CD4-positive, alpha-beta T cell (primary cell): ENCODE data around the gene IL34. TPM values are rescaled to one million over a fixed set of nuclear protein-coding genes. Genes with fewer than 3 reads are reported as not detected.

Experiments used
- ATAC-seq: fragments of 200-7000 bp; cut with Tn5 transposase; one replicate; pipeline ENCODE4 v1.10.0; 2022; ENCODE audit warnings: mild to moderate bottlenecking; ENCODE audit not compliant: poor library complexity
- CTCF ChIA-PET: fragments of 350-600 bp; sonication (Branson Sonifier 250); formaldehyde crosslinking; loops from one replicate; lab custom pipeline; 2021; ENCODE audit warnings: antibody characterized with exemption, inconsistent platforms; lab: Charles Lee
- POLR2A ChIA-PET: fragments of 350-600 bp; sonication (Branson Sonifier 250); formaldehyde crosslinking; loops from one replicate; lab custom pipeline; 2021; ENCODE audit warnings: antibody characterized with exemption, inconsistent platforms; lab: Charles Lee
- DNase-seq, 14 experiments: peaks; one replicate each; pipeline ENCODE4 v3.0.0-alpha.2; 2013 to 2020; ENCODE audit warnings: mixed read lengths in 2 of 14
- H3K27ac ChIP-seq, 2 donors: one replicate each; pipeline versions ENCODE4 v1.5.1 to v1.7.0; 2013; ENCODE audit warnings: low read length in 2 of 2, low read depth in 1 of 2, mild to moderate bottlenecking in 1 of 2
- H3K27me3 ChIP-seq, 2 experiments: 1 replicate in 1 of 2; 2 replicates in 1 of 2; pipeline versions ENCODE4 v1.6.1 to v1.7.0; 2013; ENCODE audit warnings: low read length in 2 of 2, control low read depth in 1 of 2, mild to moderate bottlenecking in 1 of 2, moderate library complexity in 1 of 2; ENCODE audit not compliant: insufficient read depth in 2 of 2, control insufficient read depth in 1 of 2
- H3K36me3 ChIP-seq: one replicate; pipeline ENCODE4 v1.6.1; 2013; ENCODE audit warnings: low read length, control low read depth; ENCODE audit not compliant: insufficient read depth
- H3K4me1 ChIP-seq: one replicate; pipeline ENCODE4 v1.6.1; 2013; ENCODE audit warnings: low read length, control low read depth; ENCODE audit not compliant: insufficient read depth
- H3K4me3 ChIP-seq: one replicate; pipeline ENCODE4 v1.5.1; 2013; ENCODE audit warnings: mild to moderate bottlenecking, low read length, moderate library complexity
- H3K9me3 ChIP-seq, 2 experiments: 1 replicate in 1 of 2; 2 replicates in 1 of 2; pipeline versions ENCODE4 v1.6.1 to v1.7.0; 2013; ENCODE audit warnings: low read length in 2 of 2, mild to moderate bottlenecking in 2 of 2, control low read depth in 1 of 2, moderate library complexity in 1 of 2; ENCODE audit not compliant: control insufficient read depth in 1 of 2, insufficient read depth in 1 of 2
- H3K27ac Mint-ChIP-seq: one replicate; pipeline ENCODE4 v1.8.0; 2020; ENCODE audit warnings: mixed read lengths
- H3K27me3 Mint-ChIP-seq: one replicate; pipeline ENCODE4 v1.8.0; 2021; ENCODE audit warnings: mixed read lengths
- H3K36me3 Mint-ChIP-seq: one replicate; pipeline ENCODE4 v1.8.0; 2021; ENCODE audit warnings: low read depth, mixed read lengths
- H3K4me1 Mint-ChIP-seq: one replicate; pipeline ENCODE4 v1.8.0; 2021; ENCODE audit warnings: low read depth, mixed read lengths
- H3K4me3 Mint-ChIP-seq: one replicate; pipeline ENCODE4 v1.8.0; 2020; ENCODE audit warnings: mild to moderate bottlenecking, mixed read lengths
- H3K9me3 Mint-ChIP-seq: one replicate; pipeline ENCODE4 v1.8.0; 2020; ENCODE audit warnings: mixed read lengths
- CTCF ChIP-seq: fragments of 200-600 bp; IDR thresholded peaks from one replicate; pipeline ENCODE4 v1.8.0; 2022; ENCODE audit warnings: antibody characterized with exemption, mild to moderate bottlenecking
- intact Hi-C, 2 experiments: fragments of 100-400 bp; cut with DNase I in 1 of 2; cut with micrococcal nuclease in 1 of 2; formaldehyde crosslinking; loops; one replicate each; pipeline versions ENCODE4 v1.15.1 to v1.9.0; 2023 to 2025; cut with DNase I, micrococcal nuclease
- total RNA-seq, 174 experiments: library from RNA in 2 of 174; stranded (reverse) in 2 of 174; gene quantifications; one replicate each; pipeline ENCODE4 v1.2.3 and lab custom pipeline; 2021 to 2026

The IL34 gene
- total RNA-seq, 2 experiments from 2014 or later: 0.84 to 0.88 TPM

DNA sequence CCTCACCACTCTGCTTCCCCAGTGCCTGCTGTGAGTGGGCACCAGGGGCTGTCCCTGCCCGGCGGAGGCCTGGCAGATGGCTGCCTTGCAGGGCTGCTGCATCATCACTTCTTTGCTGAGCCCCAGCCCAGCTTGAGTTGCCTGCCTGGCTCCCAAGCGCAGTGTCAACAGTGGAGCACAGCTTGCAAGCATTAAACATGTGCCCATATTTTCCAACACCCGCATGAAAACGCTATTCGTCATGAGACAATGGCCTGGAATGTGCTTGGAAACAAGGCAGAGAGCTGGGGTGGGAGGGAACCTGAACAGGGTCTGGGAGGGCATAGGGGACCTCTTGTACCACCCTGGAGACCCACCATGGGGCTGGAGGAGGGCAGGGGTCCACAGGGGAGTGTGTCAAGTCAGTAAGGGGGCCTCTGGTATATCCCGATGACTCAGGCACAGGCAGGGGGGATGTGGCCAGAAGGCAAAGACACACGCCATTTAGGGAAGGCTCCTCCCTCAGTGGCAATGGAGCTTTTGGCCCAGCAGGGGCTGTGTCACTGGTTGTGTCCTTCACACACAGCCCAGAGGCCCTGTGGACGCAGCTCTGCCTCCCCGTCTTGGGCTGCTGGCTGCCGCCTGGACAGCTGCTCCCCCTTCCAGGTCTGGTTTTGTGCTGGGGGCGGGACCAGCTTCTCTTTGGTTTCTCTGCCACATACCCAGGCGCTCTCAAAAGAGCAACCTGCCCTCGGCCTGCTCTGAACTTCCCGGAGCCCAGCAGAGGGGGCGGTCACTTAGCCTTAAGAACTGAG, 56.9 kb downstream of the IL34 start:
- no peak for ATAC-seq
- no peak for DNase-seq
- intact Hi-C loops: no loop called here
- ChIA-PET CTCF (no interaction called here), POLR2A (no interaction called here)
- H3K36me3 Mint-ChIP-seq: peaks cover 10% of the 10 kb centered on the region
- H3K27ac Mint-ChIP-seq: no peak overlapping the region
- no peak overlapping the region for H3K4me3 Mint-ChIP-seq
- H3K27me3 Mint-ChIP-seq: no peaks in the 10 kb centered on the region
- no peak overlapping the region for H3K27ac ChIP-seq
- peaks cover 3% of the 10 kb centered on the region for H3K4me1 ChIP-seq
- no peaks in the 10 kb centered on the region for H3K27me3 ChIP-seq
- H3K9me3 ChIP-seq: no peaks in the 10 kb centered on the region
- peaks cover 5% of the 10 kb centered on the region for H3K4me1 Mint-ChIP-seq
- no peaks in the 10 kb centered on the region for H3K9me3 Mint-ChIP-seq
- TF ChIP-seq CTCF: no peak
- no peak overlapping the region for H3K4me3 ChIP-seq
- peaks cover 7% of the 10 kb centered on the region for H3K36me3 ChIP-seq

- intact Hi-C loops: no loop called here
- Histone ChIP-seq H3K27ac (no peak overlapping the region), H3K36me3 (peaks cover under 1% of the 10 kb centered on the region), H3K9me3 (no peaks in the 10 kb centered on the region), H3K4me3 (no peak overlapping the region), H3K4me1 (no peaks in the 10 kb centered on the region), H3K27me3 (no peaks in the 10 kb centered on the region)
- no peak for DNase-seq
- H3K4me3 Mint-ChIP-seq: no peak overlapping the region
- H3K9me3 Mint-ChIP-seq: no peaks in the 10 kb centered on the region
- H3K27me3 Mint-ChIP-seq: no peaks in the 10 kb centered on the region
- ChIA-PET POLR2A (no interaction called here), CTCF (no interaction called here)
- H3K4me1 Mint-ChIP-seq: peaks cover 4% of the 10 kb centered on the region
- H3K36me3 Mint-ChIP-seq: peaks cover 14% of the 10 kb centered on the region
- TF ChIP-seq CTCF: no peak
- no peak overlapping the region for H3K27ac Mint-ChIP-seq
- ATAC-seq: no peak
These were observed 57.5 kb downstream of the IL34 start for GRCh38 chr16:70703835-70704381.

DNA sequence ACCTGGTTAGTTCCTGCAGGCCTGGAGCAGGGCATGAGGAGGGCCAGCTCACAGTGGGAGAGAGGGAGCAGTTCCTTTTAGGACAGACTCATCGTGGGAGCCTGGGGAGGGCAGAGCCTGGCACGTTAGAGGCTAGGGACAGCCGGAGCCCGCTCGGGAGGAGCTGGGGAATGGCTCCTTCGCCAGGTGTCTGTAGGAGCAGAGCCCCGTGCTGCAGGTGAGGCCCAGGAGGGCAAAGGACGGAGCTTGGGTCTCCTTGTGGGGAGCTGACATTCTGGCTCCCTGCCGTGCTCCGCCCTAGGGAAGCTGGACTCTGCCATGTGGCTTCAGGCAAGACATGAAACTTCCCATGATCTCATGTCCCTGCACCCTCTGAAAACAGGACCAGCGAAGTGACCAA, 58.2 kb downstream of the IL34 start:
- TF ChIP-seq CTCF: no peak
- ATAC-seq (no peak), DNase-seq (no peak)
- ChIA-PET POLR2A (no interaction called here), CTCF (no interaction called here)
- H3K27me3 Mint-ChIP-seq: no peaks in the 10 kb centered on the region
- intact Hi-C loops: no loop called here
- H3K27ac Mint-ChIP-seq: no peak overlapping the region
- Histone ChIP-seq H3K36me3 (no peaks in the 10 kb centered on the region), H3K27ac (no peak overlapping the region), H3K4me1 (no peaks in the 10 kb centered on the region), H3K27me3 (no peaks in the 10 kb centered on the region), H3K4me3 (no peak overlapping the region), H3K9me3 (no peaks in the 10 kb centered on the region)
- H3K9me3 Mint-ChIP-seq: no peaks in the 10 kb centered on the region
- no peaks in the 10 kb centered on the region for H3K4me1 Mint-ChIP-seq
- peaks cover 9% of the 10 kb centered on the region for H3K36me3 Mint-ChIP-seq
- H3K4me3 Mint-ChIP-seq: no peak overlapping the region
